Measurements from ENCODE around the gene PLEKHO2. TPM values are rescaled to one million over a fixed set of nuclear protein-coding genes. Genes with fewer than 3 reads are reported as not detected.

PLEKHO2 gene
- polyA plus RNA-seq, 12 donors, result 12.0 to 21.1 (median 13.2) TPM; not detected in 1

GRCh38 chr15:64855205-64855975 is 13.7 kb downstream of the PLEKHO2 start:
- DNase-seq, result no peak

GRCh38 chr15:64856429-64857145 is 14.9 kb downstream of the PLEKHO2 start:
- no peak for DNase-seq

GRCh38 chr15:64857421-64857820 is 15.7 kb downstream of the PLEKHO2 start:
- DNase-seq, result no peak

- no peak for DNase-seq
Observed at GRCh38 chr15:64858021-64858575, 16.4 kb downstream of the PLEKHO2 start.

GRCh38 chr15:64859226-64859625 is 17.5 kb downstream of the PLEKHO2 start:
- no peak for DNase-seq

GRCh38 chr15:64861331-64861730 is 19.6 kb downstream of the PLEKHO2 start:
- no peak for DNase-seq

- no peak for DNase-seq
Observed at GRCh38 chr15:64861960-64862359, 20.2 kb downstream of the PLEKHO2 start.

GRCh38 chr15:64862408-64862807 is 20.7 kb downstream of the PLEKHO2 start:
- no peak for DNase-seq

- no peak for DNase-seq
Observed at GRCh38 chr15:64864068-64864467, 22.4 kb downstream of the PLEKHO2 start.

- no peak for DNase-seq
Observed at GRCh38 chr15:64865126-64865997, 23.6 kb downstream of the PLEKHO2 start.

GRCh38 chr15:64865998-64866520 is 24.3 kb downstream of the PLEKHO2 start:
- DNase-seq, result no peak

- no peak for DNase-seq
Observed at GRCh38 chr15:64869501-64869900, 27.8 kb downstream of the PLEKHO2 start.

- DNase-seq, result no peak
Observed at GRCh38 chr15:64870353-64870752, 28.6 kb downstream of the PLEKHO2 start.

- no peak for DNase-seq
Observed at GRCh38 chr15:64875641-64876223, 34.0 kb downstream of the PLEKHO2 start.

- no peak for DNase-seq
Observed at GRCh38 chr15:64877435-64877834, 35.7 kb downstream of the PLEKHO2 start.

- no peak for DNase-seq
Observed at GRCh38 chr15:64878705-64879104, 37.0 kb downstream of the PLEKHO2 start.

- DNase-seq, result no peak
Observed at GRCh38 chr15:64883100-64883581, 41.4 kb downstream of the PLEKHO2 start.

GRCh38 chr15:64883997-64884511 is 42.3 kb downstream of the PLEKHO2 start:
- no peak for DNase-seq

- no peak for DNase-seq
Observed at GRCh38 chr15:64884679-64885078, 43.0 kb downstream of the PLEKHO2 start.

GRCh38 chr15:64888336-64888735 is 46.6 kb downstream of the PLEKHO2 start:
- no peak for DNase-seq

- DNase-seq, result no peak
Observed at GRCh38 chr15:64891561-64891960, 49.8 kb downstream of the PLEKHO2 start.
